ENCODE measurements around the gene MPZL1. TPM values are rescaled to one million over a fixed set of nuclear protein-coding genes. Genes with fewer than 3 reads are reported as not detected.

MPZL1 gene
- total and polyA plus RNA-seq, 12 donors, result 12.8 to 52.5 (median 24.6) TPM

- Histone ChIP-seq H3K4me3 (no peak overlapping the region), H3K27me3 (no peaks in the 10 kb centered on the region), H3K36me3 (peaks cover 0 to 88% (median 4%) of the 10 kb centered on the region in 9 donors), H3K4me1 (peaks cover 0 to 26% (median 0%) of the 10 kb centered on the region in 9 donors), H3K27ac (no peak overlapping the region), H3K9me3 (no peaks in the 10 kb centered on the region)
- 91 to 96% methylated on average over 2 of the region's 2 CpGs for WGBS, 2 donors
- ATAC-seq (no peak), DNase-seq (no peak)
- TF ChIP-seq CTCF (IDR thresholded peaks at IDR 0.05), result no peak
- intact Hi-C loops (cut with DNase I), result no loop called here
Measured at GRCh38 chr1:167773516-167773915, 51.7 kb downstream of the MPZL1 start.

- ATAC-seq (no peak), DNase-seq (no peak)
- Histone ChIP-seq H3K27me3 (no peaks in the 10 kb centered on the region), H3K4me1 (peaks cover 0 to 26% (median 0%) of the 10 kb centered on the region in 9 donors), H3K27ac (no peak overlapping the region), H3K36me3 (peaks cover 0 to 82% (median 4%) of the 10 kb centered on the region in 9 donors), H3K9me3 (no peaks in the 10 kb centered on the region), H3K4me3 (no peak overlapping the region)
- no peak for TF ChIP-seq CTCF (IDR thresholded peaks at IDR 0.05)
- intact Hi-C loops (cut with DNase I), result no loop called here
Measured at GRCh38 chr1:167774710-167775109, 52.9 kb downstream of the MPZL1 start.

- H3K4me1 ChIP-seq, result peaks cover 0 to 26% (median 0%) of the 10 kb centered on the region in 9 donors
- intact Hi-C loops (cut with DNase I), result no loop called here
- no peaks in the 10 kb centered on the region for H3K27me3 ChIP-seq
- 72 to 84% methylated on average over 2 of the region's 2 CpGs for WGBS, 2 donors
- H3K27ac ChIP-seq, result no peak overlapping the region
- no peak overlapping the region for H3K4me3 ChIP-seq
- ATAC-seq, result no peak
- no peak for TF ChIP-seq CTCF (IDR thresholded peaks at IDR 0.05)
- no peak for DNase-seq
- H3K36me3 ChIP-seq, result peaks cover 0 to 82% (median 6%) of the 10 kb centered on the region in 9 donors
- no peaks in the 10 kb centered on the region for H3K9me3 ChIP-seq
Measured at GRCh38 chr1:167775178-167775577, 53.4 kb downstream of the MPZL1 start.

GRCh38 chr1:167776151-167776550 is 54.4 kb downstream of the MPZL1 start:
- intact Hi-C loops (cut with DNase I), result no loop called here
- Histone ChIP-seq H3K4me3 (no peak overlapping the region), H3K9me3 (peaks cover 0 to 6% (median 0%) of the 10 kb centered on the region in 11 donors)

More at GRCh38 chr1:167776151-167776550, 54.4 kb downstream of the MPZL1 start:
- no peak for TF ChIP-seq CTCF (IDR thresholded peaks at IDR 0.05)
- Histone ChIP-seq H3K36me3 (peaks cover 0 to 85% (median 10%) of the 10 kb centered on the region in 9 donors), H3K4me1 (peaks cover 0 to 26% (median 0%) of the 10 kb centered on the region in 9 donors), H3K27ac (no peak overlapping the region), H3K27me3 (no peaks in the 10 kb centered on the region)
- WGBS, 2 donors, result 89 to 97% methylated on average over 1 of the region's 1 CpG
- ATAC-seq (no peak), DNase-seq (no peak)
